ENCODE data around the gene AQP3.

Gene AQP3

DNA sequence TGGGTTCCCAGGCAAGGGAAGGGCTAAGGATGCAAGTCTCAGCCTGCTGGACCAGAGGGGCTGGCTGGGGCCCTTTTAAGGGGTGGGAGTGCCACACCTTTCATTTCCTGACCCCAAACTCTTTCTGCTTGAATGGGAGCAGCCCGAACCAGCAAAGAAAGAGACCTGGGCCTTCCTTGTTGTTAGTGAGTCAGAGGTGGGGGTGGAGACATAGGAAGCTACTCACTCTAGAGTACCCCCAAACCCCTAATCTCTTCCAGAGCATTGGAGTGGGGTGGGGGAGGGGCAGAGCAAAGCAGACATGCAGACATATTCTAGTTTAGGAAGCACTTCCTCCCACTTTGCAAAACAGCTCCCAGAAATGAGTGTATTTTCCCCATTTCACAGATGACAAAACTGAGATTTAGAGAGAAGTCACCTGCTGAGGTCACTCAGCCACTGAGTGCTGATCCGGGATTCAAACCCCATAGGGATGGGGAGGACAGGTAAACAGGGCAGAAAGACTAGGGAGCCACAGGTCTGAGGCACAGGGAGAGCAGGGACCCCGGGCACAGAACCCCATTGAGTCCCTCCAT, 6.0 kb upstream of the AQP3 start:
- Mint-ChIP-seq H3K27ac (no peak overlapping the region), H3K36me3 (no peaks in the 10 kb centered on the region), H3K4me1 (peaks cover 63% of the 10 kb centered on the region), H3K27me3 (no peaks in the 10 kb centered on the region), H3K4me3 (no peak overlapping the region), H3K9me3 (no peaks in the 10 kb centered on the region)

DNA sequence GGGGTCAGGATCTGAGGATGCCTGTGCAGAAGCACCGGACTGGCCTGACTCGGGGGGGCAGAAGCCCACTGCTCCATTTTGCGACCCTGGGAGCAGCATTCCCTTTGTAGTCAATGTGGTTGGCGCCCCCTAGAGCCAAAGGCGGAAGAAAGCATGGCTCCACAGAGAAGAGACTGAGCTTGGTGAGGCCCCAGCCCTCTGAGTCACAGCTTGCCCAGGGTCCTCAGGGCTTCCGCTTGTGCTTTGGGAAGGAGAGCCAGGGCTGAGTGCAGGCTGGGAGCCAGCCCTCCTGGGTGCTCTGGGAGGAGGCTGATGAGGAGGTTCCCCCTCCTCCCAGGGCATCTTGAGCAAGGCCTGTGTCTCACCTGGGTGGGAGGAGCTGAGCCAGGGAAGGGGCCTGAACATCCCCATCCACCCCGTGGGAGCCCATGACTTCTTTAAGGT, 5.5 kb upstream of the AQP3 start:
- no peaks in the 10 kb centered on the region for H3K36me3 Mint-ChIP-seq
- peak overlapping the region; percentile 7 for H3K4me3 Mint-ChIP-seq
- peak overlapping the region; percentile 81 for H3K27ac Mint-ChIP-seq
- no peaks in the 10 kb centered on the region for H3K27me3 Mint-ChIP-seq
- H3K4me1 Mint-ChIP-seq = peaks cover 65% of the 10 kb centered on the region
- H3K9me3 Mint-ChIP-seq = no peaks in the 10 kb centered on the region

DNA sequence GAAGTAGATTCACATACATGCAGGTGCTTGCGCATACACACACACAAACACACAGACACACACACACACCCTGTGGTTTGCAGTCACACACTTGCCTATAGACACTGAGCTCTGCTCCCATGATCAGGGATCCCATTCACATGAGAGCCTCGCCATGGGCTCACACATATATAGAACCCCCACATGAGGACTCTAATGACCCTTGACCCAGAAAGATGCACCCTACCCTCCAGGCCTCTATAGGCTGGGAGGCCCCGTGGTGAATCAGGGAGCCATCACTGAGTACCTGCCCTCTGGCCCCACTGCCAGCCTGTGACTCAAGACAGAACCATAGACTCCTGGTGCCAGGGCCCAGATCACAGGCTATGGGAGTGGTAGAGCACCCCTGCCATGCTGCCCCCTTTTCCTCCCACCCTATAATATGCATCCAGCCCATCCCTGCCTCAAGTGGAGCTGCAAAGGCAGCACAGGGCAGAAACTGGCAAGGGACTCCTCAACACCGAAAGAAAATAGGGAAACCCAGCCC, 3.3 kb upstream of the AQP3 start:
- H3K4me3 Mint-ChIP-seq = no peak overlapping the region
- H3K27ac Mint-ChIP-seq = no peak overlapping the region
- peaks cover 65% of the 10 kb centered on the region for H3K4me1 Mint-ChIP-seq
- H3K27me3 Mint-ChIP-seq = no peaks in the 10 kb centered on the region
- no peaks in the 10 kb centered on the region for H3K36me3 Mint-ChIP-seq
- H3K9me3 Mint-ChIP-seq = no peaks in the 10 kb centered on the region

DNA sequence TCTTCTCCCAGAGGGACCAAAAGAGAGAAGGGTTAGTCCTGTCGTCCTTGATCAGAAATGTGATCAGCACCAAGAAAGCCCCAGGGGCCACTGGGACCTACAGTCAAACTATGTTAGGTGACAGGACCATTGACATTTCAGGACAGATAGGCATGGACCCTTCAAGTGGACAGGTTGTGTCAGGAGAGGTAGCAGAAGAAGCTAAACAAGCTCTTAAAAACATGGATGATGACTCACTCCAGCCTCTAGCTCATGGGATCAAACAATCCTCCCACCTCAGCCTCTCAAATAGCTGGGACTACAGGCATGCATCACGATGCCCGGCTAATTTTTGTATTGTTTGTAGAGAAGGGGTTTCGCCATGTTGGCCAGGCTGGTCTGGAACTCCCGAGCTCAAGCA, 2.3 kb upstream of the AQP3 start:
- Mint-ChIP-seq H3K27me3 (no peaks in the 10 kb centered on the region), H3K4me3 (no peak overlapping the region), H3K27ac (no peak overlapping the region), H3K4me1 (peaks cover 70% of the 10 kb centered on the region), H3K9me3 (no peaks in the 10 kb centered on the region), H3K36me3 (no peaks in the 10 kb centered on the region)

DNA sequence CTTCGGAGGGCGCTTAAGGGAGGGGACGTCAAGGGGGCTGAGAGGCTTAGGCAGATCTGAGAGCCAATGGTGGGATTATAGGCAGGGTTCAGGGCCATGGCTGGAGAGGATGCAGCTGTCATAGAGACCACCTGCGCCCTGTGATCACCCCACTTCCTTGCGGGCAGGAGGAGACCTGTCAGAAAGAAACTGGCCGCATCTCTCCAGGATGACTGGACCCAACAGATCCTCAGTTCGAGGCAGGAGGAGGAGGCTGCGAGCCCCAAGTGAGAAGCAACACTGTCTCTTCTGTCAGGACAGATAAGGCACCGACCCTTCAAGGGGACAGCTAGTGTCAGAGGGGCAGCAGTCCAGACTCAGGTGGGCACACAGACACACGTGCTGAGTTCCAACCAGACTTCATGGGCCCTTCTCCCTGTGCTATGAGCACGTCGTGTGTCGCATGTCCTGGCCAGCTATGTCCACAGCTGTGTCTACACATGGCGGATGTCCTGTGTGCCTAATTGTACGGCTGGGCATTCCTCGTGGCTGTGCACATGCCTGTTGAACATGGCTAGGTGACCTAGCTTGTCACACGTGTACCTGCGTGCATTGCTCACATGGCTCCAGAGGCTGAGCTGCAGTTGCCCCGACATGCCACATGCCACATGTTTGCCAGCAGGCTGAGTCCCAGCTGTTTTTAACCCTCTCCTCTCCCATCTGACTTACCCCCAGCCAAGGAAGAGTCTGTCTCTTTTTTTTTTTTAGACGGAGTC, 583 bp upstream of the AQP3 start:
- Mint-ChIP-seq H3K27ac (peak overlapping the region; percentile 51), H3K27me3 (no peaks in the 10 kb centered on the region), H3K36me3 (no peaks in the 10 kb centered on the region), H3K9me3 (no peaks in the 10 kb centered on the region), H3K4me3 (peak overlapping the region; percentile 84), H3K4me1 (peaks cover 67% of the 10 kb centered on the region)

DNA sequence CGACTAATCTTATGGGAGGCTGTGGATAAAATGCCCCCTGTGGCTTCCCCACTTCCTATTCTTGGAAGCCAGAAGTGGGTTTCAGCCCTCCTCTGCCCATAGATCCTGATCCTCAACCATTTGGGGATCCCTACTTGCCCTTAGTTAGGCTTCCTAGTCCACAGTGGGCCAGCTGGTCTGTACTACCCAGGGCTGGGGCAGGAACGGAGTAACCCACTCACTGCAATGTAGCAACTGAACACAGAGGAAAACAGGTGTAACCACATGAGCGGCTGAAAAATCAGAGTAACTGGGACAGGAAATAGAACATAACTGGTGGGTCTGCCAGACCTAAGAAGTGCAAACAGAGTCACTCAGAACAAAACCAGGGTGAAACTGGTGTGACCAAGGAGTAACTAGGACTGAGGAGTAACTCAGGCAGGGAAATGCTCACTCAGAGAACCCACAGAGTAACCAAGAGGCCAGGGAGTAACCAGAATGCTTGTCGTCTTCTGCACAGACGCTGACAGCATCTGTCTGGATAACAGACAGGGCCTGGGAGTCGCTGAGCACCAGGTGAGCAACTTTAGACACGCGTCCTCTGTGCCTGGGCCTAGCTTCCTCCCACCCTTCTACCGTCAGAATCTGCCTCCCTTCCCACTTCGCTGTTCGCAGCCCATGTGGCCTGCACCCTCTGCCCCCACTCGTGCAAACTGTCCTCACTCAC, 1.0 kb downstream of the AQP3 start:
- H3K27ac Mint-ChIP-seq = peak overlapping the region; percentile 88
- H3K4me3 Mint-ChIP-seq = peak overlapping the region; percentile 91
- no peaks in the 10 kb centered on the region for H3K27me3 Mint-ChIP-seq
- no peaks in the 10 kb centered on the region for H3K9me3 Mint-ChIP-seq
- peaks cover 58% of the 10 kb centered on the region for H3K4me1 Mint-ChIP-seq
- H3K36me3 Mint-ChIP-seq = no peaks in the 10 kb centered on the region

DNA sequence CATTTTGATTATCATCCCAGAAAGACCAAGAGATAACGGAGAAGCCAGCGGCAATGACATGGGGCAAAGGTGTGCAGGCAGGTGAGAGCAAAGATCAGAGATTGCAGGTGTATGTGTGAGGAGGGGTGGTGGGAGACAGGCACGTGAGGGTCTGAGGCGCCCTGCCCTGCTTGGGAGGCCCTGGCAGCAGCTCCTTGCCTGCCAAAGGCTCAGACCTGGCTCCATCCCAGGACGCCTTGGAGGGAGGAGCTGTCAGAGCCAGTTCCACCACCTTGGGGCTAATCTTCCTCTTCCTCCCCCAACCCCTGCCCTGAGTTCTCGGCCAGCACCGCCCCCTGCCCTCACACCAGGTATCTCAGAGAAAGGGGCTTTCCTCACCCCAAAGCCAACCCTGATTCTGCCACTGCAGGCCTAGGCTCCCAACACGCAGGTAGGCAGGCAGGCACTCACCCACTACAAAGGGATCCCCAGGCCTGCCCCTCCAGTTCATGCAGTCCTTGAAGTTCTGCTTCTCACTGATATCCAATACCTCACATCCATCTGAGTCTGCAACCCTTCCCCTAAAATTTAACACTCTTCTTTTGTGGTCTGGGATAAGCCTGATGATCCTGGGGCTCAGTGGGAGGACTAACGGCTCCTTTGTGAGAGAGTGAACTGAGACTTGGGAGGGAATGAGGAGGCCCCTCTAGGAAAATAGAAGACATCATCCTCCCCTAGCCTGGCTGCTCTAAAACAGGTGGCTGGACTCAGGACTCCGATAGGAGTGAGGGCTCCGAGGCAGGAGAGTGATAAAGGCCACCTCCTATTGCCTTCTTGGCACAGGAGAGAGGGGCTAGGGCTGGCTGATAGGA, 1.8 kb downstream of the AQP3 start:
- no peaks in the 10 kb centered on the region for H3K36me3 Mint-ChIP-seq

DNA sequence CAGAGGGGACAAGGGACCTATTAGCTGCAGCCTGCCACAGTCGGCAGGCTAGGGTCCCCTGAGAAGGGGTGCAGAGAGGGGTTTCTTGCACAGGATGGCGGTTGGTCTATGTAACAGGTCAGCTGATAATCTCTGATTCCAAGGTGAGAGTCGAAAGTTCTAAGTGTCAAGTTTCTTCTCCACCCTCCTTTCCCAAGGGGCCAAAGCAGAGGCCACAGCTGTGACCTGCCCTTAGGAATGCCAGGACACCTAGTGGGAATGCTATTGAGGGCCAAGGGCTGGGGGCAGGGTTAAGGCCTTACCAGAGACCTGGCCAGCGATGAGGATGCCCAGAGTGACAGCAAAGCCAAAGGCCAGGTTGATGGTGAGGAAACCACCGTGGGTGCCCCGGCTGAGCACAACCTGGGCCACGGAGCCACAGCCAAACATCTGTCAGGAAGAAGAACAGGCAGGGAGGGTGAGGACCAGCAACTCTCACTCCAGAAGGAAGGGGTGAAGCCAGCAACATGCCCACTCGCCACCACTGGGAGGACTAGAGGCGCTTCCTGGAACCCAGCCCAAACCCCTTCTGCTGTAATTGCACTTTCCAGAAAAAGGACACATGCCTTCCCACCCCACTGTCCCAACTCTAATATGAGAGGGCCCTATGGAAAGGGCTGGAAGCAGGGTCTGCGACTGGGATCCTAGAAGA, 3.8 kb downstream of the AQP3 start:
- H3K36me3 Mint-ChIP-seq = peaks cover 4% of the 10 kb centered on the region
- H3K27ac Mint-ChIP-seq = no peak overlapping the region
- no peaks in the 10 kb centered on the region for H3K9me3 Mint-ChIP-seq
- H3K4me3 Mint-ChIP-seq = no peak overlapping the region
- H3K4me1 Mint-ChIP-seq = peaks cover 59% of the 10 kb centered on the region
- no peaks in the 10 kb centered on the region for H3K27me3 Mint-ChIP-seq

More for the DNA sequence above, 1.8 kb downstream of the AQP3 start:
- Mint-ChIP-seq H3K27me3 (no peaks in the 10 kb centered on the region), H3K4me3 (peak overlapping the region; percentile 91), H3K9me3 (no peaks in the 10 kb centered on the region), H3K27ac (peak overlapping the region; percentile 88), H3K4me1 (peaks cover 53% of the 10 kb centered on the region)

DNA sequence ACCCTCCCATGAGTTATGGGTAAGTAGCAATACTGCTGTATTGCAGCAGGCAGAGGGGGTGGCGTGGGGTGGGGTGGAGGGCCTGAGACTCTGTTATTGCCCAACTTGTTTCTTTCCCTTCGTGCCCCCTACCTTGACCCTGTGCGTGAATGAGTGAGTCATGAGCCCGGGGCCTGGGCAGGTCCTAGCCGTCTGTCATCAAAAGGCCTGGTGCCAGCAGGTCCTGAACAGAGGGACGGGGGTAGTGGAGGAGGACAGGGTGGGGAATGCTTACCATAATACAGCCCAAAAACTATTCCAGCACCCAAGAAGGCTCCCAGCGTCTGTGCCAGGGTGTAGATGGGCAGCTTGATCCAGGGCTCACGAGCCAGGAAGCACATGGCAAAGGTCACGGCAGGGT, 4.3 kb downstream of the AQP3 start:
- Mint-ChIP-seq H3K27ac (no peak overlapping the region), H3K9me3 (no peaks in the 10 kb centered on the region), H3K4me3 (no peak overlapping the region), H3K36me3 (peaks cover 4% of the 10 kb centered on the region), H3K27me3 (no peaks in the 10 kb centered on the region), H3K4me1 (peaks cover 54% of the 10 kb centered on the region)

DNA sequence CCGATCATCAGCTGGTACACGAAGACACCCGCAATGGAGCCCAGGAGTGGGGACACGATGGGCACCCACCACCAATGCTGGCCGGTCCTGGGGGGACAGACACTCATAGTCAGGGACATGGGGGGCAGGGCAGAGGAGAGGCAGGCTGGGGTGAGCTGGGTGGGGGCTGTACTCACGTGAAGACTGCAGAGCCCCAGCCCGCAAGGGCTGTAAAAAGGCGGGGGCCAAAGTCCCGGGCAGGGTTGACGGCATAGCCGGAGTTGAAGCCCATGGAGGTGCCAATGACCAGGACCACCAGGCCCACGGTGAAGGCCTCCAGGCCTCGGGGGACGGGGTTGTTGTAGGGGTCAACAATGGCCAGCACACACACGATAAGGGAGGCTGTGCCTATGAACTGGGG, 5.3 kb downstream of the AQP3 start:
- peaks cover 51% of the 10 kb centered on the region for H3K4me1 Mint-ChIP-seq
- H3K36me3 Mint-ChIP-seq = peaks cover 4% of the 10 kb centered on the region
- H3K4me3 Mint-ChIP-seq = no peak overlapping the region
- H3K9me3 Mint-ChIP-seq = no peaks in the 10 kb centered on the region
- H3K27me3 Mint-ChIP-seq = no peaks in the 10 kb centered on the region
- no peak overlapping the region for H3K27ac Mint-ChIP-seq

DNA sequence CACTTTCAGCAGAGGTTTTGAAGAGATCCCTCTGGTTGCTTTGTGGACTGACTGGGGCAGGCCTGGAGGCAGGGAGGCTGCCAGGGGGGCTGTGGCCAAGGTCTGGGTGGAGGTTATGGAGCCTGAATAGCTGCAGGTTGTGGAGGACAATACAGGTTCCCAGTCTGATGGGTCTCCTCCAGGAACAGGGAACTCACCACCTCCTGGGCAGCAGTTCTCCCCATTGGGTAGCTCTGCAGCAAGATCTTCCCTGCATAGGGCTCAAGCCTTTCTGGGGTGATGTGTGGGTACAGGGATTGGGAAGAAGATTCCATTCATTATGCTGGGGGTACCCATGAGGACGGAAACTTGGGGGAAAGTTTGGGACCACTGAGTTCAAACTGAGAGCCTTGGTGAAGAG, 6.8 kb downstream of the AQP3 start:
- H3K9me3 Mint-ChIP-seq = no peaks in the 10 kb centered on the region

DNA sequence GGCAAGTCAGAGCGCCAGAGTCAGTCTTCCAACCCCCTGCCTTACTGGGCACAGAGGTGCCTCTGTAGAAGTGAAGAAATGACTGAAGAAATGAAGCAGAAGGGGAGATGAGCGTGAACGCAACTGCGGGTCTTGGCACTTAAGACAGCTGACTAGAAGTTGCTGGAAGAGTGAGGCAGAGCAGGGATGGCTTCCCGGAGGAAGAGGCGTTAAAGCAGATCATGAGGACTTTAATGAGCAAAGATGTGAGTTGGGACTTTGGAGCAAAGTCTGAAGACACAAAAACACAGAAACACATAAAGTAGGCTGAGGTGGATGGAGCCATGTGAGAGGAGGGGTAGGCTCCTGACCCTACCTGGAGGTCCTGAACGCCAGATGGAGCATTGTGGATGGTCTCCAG, 7.2 kb downstream of the AQP3 start:
- no peaks in the 10 kb centered on the region for H3K27me3 Mint-ChIP-seq
- peaks cover 4% of the 10 kb centered on the region for H3K36me3 Mint-ChIP-seq
- peaks cover 32% of the 10 kb centered on the region for H3K4me1 Mint-ChIP-seq
- no peak overlapping the region for H3K4me3 Mint-ChIP-seq
- peak overlapping the region; percentile 10 for H3K27ac Mint-ChIP-seq
- no peaks in the 10 kb centered on the region for H3K9me3 Mint-ChIP-seq

More for the DNA sequence above, 6.8 kb downstream of the AQP3 start:
- Mint-ChIP-seq H3K27me3 (no peaks in the 10 kb centered on the region), H3K36me3 (peaks cover 4% of the 10 kb centered on the region), H3K27ac (peak overlapping the region; percentile 10), H3K4me1 (peaks cover 36% of the 10 kb centered on the region), H3K4me3 (no peak overlapping the region)

DNA sequence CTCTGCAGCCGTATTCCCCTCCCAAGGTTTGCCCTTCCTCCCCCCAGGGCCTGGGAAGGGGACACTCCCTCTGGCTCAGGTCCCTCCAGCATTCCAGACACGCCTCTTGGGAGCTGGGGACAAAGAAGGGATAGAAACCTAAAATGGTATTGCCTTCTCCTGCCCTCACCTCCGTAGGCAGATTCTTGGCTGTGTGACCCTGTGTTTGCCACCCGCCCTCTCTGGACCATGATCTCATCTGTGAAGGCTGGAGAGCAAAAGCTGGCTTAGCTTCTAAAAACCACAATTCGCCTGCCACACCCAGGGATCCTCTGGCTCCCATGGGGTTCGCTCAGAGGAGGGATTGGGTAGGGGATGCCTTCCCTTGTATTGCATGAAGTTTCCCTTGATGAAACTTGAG, 7.7 kb downstream of the AQP3 start:
- no peak overlapping the region for H3K27ac Mint-ChIP-seq

DNA sequence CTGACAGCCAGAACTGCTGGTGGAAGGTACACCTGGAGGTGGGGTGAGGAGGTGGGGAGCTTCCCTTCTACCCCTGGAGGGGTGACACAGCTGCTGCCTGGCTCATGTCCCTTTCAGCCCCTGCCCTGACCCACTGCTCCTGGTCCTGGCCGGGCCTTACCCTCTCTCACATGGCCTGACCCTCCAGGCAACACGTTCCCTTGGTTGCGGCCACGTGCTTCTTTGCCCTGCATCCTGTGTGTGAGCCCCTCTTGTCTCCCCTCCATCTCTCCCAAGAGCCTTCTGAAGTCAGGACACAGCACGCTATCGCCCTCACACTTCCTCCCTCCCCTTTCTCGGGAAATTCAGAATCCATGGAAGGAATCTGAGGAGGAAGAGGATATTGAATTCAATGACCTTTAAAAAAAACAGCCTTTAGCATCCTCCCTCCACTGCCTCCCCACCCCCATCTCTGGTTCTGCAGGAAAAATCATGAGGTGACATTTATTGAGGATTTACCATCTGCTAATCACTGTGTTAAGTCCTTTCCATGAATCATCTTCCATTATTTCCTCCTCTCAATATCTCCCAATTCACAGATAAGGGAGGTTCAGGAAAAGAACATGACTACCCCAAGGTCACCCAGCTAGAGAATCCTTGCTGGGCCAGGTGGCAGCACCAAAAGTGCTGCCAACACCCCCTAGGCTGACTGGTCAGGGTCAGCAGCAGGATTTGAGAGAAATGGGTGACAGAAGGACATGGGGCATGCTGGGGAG, 8.3 kb downstream of the AQP3 start:
- peaks cover 4% of the 10 kb centered on the region for H3K36me3 Mint-ChIP-seq
- no peaks in the 10 kb centered on the region for H3K27me3 Mint-ChIP-seq
- peaks cover 22% of the 10 kb centered on the region for H3K4me1 Mint-ChIP-seq
- no peak overlapping the region for H3K4me3 Mint-ChIP-seq
- H3K27ac Mint-ChIP-seq = no peak overlapping the region
- H3K9me3 Mint-ChIP-seq = no peaks in the 10 kb centered on the region

More for the DNA sequence above, 7.7 kb downstream of the AQP3 start:
- Mint-ChIP-seq H3K36me3 (peaks cover 4% of the 10 kb centered on the region), H3K27me3 (no peaks in the 10 kb centered on the region), H3K4me1 (peaks cover 27% of the 10 kb centered on the region), H3K9me3 (no peaks in the 10 kb centered on the region), H3K4me3 (no peak overlapping the region)

All from activated naive CD4-positive, alpha-beta T cell treated with anti-CD3 and anti-CD28 coated beads, Interleukin-2, amount 50 U/mL, for 24 hours (primary cell).